ENCODE measurements around the gene FAM24B.
"Not testable (repeated sequence)": the region's sequence is repeated elsewhere in the genome, so short reads cannot be mapped to it uniquely, and the experiment has no call there.

Gene FAM24B

DNA sequence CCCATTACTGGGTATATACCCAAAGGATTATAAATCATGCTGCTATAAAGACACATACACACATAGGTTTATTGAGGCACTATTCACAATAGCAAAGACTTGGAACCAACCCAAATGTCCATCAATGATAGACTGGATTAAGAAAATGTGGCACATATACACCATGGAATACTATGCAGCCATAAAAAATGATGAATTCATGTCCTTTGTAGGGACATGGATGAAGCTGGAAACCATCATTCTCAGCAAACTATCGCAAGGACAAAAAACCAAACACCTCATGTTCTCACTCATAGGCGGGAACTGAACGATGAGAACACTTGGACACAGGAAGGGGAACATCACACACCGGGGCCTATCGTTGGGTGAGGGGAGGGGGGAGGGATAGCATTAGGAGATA lies 21.3 kb downstream of the FAM24B start:
- DNase-seq (ENCODE audit: low read depth): not testable (repeated sequence)

DNA sequence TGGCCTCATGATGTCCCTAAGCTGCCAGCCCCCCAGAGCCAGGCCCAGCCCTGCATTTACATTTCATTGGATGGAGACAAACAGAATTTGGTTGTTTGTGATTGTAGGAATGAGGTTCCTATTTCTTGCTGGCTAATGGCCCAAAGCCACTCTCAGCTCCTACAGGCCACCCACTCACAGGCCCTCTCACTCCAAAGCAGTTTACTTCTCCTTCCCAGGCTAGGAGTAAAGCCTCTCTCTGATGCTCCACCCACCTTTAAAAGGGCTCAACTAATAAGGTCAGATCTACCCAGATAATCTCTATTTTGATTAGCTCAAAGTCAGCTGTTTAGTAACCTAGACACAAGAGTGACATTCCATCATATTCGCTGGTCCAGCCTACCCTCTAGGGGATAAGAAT lies 22.5 kb downstream of the FAM24B start:
- no peak for DNase-seq (ENCODE audit: low read depth)

DNA sequence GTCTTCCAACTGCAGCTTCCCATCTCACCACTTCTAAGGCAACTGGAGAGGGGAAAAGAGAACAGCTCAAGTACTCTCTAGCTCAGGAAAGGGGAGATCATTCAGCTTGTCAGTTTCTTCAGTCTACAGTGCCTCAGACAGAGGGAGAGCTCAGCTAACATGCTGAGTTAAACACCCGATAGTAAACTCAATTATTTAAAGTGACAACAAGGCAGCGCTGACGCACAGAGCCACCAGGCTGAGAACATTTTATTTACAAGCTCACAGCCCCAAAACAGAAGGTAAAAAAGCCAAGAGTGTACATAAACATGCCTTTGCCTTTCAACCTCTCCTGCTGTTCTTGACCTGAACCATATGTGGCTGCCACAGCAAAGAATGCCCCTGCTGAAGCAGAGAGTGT lies 23.6 kb downstream of the FAM24B start:
- no peak for DNase-seq (ENCODE audit: low read depth)

DNA sequence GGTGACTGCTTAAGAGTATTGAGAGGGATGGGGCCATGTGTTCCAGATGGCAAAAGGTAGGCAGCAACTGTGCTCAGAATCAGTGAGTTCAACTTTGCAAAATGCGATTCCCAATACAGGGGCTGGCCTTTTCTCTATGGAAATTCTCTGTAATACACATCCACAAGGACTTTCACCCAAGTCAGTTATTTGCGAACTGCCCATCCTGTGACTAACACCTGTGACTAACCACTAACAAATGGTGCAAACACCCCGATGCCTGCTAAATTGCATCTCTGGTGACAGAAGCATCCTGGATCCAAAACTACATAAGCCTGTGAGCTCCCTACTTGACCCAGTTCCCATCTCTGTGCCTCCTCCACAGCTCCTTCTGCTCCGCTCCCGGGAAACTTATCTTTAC lies 24.7 kb downstream of the FAM24B start:
- DNase-seq (ENCODE audit: low read depth): no peak

DNA sequence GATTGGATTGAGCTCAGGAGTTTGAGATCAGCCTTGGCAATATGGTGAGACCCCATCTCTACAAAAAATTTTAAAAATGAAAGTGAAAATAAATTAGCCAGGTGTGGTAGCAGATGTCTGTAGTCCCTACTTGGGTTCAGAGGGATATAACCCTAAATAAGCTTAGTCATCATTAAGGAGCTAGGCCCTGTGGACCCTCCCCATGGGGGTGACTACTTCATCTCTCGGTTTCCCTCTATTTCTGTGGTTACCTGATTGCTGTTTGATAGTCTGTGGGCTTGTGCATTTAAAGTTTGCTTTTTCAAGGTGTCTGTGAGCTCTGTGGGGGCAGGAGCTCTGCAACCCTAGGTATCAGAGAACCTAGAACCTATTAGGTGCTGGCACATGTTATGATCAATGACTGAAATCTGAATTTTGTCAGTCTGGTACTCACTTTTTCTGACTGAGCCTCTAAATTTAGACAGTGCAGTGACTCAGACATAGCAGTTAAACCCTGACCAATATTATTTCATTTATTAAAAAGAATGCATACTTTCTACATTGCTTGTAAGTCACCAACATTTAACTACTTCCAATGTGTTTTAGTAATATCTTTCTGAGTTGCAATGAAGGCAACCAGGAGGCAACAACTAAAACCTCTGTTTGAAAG lies 25.6 kb downstream of the FAM24B start:
- no peak for DNase-seq (ENCODE audit: low read depth)

DNA sequence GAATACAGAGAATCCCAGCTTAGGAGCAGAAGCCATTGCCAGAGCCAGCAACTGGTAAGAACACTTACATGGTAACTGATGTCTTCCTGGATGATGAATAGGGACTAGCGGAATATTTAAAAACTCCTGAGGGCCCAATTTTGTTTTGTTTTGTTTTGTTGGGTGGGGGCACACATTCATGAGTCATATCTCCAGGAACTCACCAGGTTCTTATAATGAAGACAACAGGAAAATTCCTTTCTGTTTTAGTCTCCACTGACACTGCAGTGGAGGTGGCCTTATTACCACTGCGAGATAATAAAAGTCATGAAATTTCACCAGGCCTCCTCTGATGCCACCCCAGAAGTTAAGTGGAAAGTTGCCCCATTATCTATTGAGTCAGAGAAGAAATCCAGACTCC lies 27.1 kb downstream of the FAM24B start:
- no peak for DNase-seq (ENCODE audit: low read depth)

DNA sequence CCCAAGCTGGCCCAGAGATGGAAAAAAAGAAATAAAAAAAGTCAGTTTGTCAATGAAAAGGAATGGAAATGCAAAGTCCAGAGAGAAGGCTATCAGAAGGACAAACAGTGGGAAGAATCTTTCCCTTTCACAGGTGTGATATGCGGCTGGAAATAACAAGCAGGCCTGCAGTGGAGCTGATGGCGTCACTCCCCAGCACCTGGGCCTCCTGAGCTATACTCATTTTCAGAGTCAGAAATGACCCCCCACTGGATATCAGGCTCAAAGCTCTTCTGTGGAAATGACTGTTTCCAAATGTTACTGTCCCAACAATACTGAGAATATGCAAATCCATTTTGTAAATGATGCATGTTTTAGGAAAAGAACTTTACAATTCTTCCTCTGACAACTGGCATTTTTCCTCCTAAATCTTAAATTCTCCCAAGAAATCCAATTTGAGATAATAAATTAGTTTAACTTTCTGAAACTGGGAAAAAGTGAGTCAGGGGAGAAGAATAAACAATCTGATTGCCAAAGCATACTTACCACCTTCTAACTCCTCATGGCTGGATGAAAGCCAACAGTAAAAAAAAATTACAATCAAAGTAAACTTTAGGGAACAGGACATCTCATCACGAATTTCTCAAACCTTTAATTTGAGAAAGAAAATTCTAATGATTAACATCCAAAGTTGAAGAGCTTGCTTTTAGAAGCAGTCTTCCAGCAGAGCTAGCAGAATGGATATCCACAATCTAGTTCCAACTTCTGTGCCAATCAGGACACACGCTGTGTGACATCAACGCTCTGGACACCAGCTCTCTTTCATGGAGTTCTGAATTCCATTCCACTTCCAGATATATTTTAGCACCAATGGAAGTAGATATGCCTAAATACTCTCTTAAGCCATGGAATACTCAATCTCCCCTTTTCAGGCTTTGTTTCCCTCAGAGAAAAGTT lies 28.4 kb downstream of the FAM24B start:
- no peak for DNase-seq (ENCODE audit: low read depth)

DNA sequence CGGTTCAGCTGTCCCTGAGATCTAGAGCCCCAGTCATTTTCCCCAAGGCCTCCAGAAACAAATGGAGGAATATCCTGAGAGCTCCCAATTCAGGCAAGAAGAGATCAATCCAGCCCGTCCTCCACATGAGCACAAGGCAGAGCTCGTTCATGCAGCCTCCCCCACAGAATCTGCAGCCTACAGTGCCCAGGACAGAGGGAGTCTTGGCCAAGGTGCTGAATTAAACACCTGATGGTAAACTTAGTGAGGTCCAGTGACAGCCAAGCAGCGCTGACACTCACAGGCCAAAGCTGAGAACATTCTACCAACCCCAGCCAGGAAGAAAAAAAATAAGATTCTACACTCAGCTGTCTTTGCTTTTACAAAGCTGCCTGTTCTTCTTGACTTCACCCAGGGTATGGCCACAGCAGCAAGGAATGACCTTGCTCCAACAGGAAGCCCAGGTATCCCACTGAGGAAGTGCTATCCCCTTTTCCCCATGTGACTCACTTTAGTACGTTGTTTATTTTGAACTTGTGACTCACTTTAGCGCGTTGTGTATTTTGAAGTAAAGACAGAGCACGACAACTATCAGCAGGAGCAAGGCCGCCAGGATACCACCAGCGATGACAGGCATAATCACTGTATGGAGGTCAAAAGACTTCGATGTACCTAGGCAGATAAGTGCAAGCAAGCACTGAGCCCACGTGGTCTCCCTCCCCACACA lies 29.3 kb downstream of the FAM24B start:
- DNase-seq (ENCODE audit: low read depth): no peak

DNA sequence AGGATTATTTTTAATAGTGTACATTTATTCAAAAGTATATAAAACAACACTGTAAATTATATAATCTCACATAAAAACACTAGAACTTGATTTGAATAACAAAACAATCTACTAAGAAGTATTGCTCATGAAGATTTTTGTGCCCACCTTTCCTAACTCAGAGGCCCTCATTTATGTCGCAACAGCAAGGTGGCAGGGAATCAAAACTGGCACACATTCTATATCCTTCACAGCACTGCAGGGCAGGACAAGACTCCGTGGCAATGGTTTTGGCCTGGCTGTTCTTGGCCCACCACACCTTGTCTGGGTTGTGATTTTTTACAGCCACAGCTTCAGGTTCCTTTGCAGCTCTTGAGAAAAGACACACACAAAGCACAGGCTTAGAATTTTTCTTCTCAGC lies 30.3 kb downstream of the FAM24B start:
- DNase-seq (ENCODE audit: low read depth): no peak

DNA sequence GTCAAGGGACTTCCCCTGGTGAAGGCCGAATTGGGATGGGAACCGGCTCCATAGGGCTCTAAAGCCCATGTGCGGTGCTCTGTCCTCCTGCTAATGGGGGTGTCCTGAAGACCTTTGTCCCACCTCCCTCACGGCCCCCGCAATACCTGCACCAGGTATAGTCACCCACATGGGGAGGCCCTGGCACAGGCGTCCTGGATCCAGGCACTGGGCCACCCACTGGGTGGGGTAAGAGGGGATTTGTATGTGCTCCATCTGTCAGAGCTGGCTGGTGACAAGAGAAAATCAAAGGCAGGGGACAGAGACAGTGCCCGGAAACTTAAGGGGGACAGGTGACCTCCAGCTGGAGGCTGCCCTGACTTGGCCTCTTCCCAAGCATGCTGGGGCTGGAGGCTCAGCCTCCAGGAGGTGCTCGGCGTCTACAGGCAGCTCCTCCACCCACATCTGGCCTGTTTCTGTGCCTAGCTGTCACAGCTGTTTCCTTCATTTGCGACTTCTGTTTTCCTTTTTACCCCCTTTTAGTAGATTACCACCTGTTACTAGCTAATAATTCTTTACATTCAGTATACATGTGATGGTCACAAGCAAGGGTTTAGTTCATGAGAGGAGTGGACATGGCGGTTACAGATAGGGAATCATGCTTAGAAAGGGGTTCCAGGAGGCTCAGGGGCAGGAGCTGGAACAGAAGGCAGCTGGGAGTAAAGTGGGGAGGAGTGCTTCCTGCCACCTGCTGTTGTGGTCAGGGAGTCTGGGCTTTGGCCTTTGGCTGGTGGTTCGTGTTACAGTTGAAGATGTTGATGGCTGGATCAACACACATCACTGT lies 31.4 kb downstream of the FAM24B start:
- DNase-seq (ENCODE audit: low read depth): no peak

DNA sequence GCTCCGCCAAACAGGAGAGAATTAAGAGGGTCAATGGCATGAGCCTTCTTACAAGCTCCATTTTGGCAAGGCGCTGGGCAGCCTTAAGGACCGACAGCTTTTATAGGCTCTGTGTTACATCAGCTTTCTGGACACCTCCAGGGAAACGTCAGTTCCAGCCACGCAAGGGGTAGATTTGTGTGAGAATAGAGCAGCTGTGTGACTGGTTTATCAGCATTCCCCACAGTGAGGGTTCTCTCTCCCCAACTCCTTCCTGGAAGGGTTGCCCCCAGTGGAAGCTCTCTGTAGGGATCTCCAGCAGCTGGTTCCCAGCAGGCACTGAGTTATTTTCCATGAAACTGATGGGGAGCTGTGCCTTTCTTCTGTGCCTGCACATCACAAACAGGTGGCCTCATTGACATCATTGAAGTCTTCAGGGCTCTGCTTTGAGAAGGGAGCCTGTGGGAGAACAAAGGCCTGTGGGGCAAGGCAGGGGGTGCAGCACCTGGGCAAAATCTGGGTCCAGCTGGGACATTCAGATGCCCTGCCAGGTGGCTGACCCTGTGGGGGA lies 33.5 kb downstream of the FAM24B start, which contains the start of gene CUZD1:
Gene CUZD1 (minus strand): TSS at position 75 of the 550 bp plus-strand sequence. CDS start 14 bp downstream, at position 61.
- no peak for DNase-seq (ENCODE audit: low read depth)

DNA sequence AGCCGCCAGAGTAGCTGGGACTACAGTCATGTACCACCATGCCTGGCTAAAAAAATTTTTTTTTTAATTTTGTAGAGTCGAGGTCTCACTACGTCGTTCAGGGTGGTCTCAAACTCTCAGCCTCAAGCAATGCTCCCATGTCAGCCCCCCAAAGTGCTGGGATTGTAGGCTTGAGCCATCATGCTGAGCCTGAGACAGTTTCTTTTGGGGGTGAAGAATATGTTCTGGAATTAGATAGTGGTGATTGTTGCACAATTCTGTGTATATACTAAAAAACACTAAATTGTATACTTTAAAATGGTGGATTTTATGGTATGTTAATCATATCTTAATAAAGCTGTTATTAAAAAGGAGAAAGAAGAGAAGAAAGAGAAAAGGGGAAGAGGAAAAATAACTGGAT lies 35.2 kb downstream of the FAM24B start:
- DNase-seq (ENCODE audit: low read depth): no peak

DNA sequence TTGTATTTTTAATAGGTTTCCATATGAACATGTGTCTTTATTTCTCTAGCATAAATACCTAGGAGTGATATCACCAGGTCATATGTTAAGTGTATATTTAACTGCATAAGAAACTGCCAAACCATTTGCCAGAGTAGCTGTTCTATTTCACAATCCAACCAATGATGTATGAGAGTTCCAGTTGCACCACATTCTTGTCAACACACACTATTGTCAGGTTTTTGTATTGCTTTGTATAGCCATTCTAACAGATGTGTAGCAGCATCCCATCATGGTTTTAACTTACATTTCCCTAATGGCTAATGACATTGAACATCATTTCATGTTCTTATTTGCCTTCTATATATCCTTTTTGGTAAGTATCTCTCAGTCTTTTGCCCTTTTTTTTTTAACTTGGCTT lies 37.8 kb downstream of the FAM24B start:
- DNase-seq (ENCODE audit: low read depth): no peak

DNA sequence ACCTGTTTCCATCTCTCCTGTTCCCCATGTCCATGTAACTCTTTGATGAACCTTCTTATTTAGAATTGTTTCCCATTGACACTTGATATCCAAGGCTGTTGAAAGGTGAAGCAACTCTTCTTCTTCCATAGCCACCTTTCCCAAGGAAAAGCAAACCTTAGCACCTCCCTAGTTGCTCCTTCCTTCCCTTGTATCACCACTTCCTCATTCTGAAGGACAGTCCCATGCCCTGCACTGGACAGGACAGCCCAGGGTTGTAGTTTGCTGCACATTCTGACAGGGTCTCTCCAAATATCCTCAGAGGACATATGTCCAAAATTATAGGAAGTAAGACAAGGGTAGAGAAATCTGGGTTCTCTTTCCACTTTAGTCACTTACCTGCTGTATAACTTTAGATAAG lies 39.9 kb downstream of the FAM24B start:
- no peak for DNase-seq (ENCODE audit: low read depth)

DNA sequence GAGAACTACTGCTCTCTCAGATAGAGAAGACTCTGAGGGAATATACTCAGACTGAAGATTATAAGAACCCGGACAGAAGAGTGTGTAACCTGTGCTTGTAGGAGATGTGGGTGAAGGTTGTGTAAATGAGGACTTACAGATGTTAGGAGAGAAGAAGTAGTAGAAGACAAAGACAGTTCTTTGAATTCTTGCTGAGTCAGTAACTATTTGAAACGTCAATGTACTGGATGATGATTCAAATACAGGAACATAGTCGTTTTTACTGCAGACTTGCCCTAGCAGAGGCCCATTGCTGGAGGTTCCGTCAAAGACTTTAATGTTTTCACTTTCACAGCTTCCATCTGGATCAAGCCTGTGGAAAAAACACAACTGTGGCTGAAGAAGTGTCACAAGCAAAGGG lies 40.5 kb downstream of the FAM24B start:
- DNase-seq (ENCODE audit: low read depth): no peak

DNA sequence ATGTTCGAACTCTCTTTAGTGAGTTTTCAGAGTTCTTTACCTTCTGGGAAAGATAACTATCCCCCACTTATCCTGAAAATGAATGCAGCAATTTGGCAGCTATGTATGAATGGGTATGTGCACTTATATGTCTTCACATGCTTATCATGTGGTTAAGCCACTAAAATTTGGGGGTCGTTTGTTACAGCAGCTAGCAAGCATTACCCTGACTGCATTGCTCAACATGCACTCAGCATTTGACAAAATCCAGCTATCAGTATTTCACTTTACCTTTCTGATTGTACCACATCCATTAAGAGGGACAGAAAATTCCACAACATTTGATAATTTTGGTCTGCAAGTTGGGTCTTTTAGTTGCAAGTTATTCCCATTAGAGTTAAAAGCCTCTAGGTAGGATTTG lies 43.5 kb downstream of the FAM24B start:
- DNase-seq (ENCODE audit: low read depth): no peak

DNA sequence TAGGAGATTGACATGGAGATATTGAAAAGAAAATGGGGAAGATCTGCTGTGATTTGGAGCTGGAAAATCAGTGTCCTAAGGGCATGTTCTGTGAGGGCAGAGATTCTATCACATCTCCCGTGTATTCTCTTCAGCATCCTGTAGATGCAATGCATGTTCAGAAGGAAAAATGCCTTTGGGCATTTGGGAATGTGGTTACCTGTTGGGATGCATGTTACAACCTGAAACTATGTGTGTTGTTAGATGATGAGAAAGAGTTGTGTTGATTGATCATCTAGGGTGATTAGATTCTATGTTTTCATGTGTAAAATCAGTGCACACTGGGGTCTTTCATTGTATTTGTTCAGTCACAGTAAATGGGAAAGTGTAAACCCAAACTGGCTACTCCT lies 48.4 kb downstream of the FAM24B start:
- no peak for DNase-seq (ENCODE audit: low read depth)

DNA sequence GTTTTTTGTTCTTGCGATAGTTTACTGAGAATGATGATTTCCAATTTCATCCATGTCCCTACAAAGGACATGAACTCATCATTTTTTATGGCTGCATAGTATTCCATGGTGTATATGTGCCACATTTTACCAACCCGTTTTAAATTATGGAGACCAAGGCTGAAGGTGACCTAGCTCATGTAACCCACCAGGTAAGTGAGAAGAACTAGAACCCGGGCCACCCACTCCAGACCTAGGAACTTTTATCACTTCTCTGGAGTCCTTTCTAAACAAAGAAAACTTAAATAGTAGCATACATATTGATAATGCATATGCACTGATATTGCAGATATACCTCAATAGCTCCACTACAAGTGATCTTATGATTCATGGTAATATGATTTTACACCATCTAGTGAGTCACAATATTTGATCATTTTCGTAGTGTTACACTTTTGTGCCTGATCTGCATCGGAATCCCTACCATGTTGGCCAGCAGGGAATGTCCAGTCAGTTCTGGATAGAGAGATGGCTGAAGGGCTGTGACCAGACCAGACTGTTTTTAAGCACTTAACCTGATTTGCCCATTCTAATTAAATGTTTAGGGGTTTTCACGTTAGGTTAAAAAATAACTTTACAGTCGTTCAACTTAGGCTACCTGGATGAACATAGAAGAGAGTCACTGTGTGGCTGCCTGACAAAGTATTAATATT lies 49.0 kb downstream of the FAM24B start:
- no peak for DNase-seq (ENCODE audit: low read depth)

DNA sequence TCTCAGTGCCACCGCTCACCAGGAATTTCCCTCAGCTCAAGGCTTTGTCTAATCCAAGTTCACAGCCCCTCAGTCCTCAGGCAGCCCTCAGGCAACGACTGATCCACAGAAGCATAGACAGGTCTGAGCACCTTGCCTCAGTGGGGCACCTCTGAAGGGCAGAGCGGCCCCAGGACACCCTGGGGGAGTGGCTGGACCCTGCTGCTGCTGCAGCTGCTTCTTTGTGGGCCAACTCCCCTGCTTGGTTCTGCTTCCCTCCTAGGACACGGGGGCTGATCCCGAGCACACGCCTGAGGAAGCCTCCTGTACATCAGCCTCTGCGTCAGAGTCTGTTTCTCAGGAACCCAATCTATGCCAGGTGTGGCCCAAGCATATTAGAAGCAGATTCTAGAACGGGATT lies 49.9 kb downstream of the FAM24B start:
- DNase-seq (ENCODE audit: low read depth): no peak

DNA sequence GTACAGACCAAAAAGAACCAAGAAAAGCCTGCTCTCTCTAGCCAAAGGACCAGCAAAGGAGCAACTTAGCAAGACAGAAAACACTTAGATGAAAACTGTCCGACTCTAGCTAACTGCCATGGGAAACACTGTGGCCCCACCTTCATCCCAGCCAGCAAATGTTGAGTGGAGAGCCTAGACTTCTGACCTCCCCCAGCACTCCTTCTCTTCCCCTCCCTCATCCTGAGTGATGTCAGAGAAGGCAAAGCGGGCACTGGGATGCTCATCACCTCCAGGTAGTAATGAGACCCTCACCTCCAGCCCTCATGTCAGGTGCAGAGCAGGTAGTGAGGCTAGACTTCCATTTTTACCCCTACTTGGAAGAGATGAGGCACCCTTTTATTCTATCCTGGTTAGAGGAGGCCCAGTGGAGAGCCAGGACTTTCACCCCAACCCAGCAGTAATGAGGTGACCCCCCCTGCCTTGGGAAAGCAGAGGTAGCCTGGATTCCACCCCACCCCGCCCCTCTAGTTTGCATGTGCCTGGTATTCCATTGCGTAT lies 50.6 kb downstream of the FAM24B start:
- DNase-seq (ENCODE audit: low read depth): no peak

DNA sequence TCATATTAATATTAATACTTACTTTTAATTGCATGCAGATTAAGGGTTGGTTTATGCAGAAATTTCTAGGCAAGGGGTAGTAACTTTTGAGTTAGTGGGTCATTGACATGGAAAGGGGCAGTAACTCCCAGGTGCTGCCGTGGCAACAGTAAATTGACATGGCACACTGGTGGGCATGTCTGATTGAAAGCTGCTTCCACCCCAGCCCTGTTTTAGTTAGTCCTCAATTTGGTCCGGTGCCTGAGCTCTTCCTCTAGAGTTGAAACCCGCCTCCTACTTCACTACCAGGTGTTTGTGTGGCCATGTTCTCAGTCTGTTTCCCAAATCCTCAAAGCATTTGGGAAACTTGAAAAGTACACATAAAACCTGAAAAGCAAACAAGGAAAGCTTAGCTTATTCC lies 52.1 kb downstream of the FAM24B start:
- DNase-seq (ENCODE audit: low read depth): no peak

All from fibroblast of the conjunctiva (primary cell).